BLaER1 treated with 17β-estradiol and CSF1 and Interleukin-3, amounts not matched to agents 10 nM and 100 nM (cell line): Measurements from ENCODE around the gene MRAP2.

Experiments used
- H3K27ac ChIP-seq, 11 experiments: shearing (Covaris generic); formaldehyde crosslinking; 2 replicates each; pipeline ENCODE4 v1.8.1; 2022
- H3K27me3 ChIP-seq, 11 experiments: shearing (Covaris generic); formaldehyde crosslinking; 2 replicates each; pipeline ENCODE4 v1.8.1; 2022
- H3K36me3 ChIP-seq, 11 experiments: shearing (Covaris generic); formaldehyde crosslinking; 2 replicates each; pipeline ENCODE4 v1.8.1; 2022
- H3K4me1 ChIP-seq, 10 experiments: shearing (Covaris generic); formaldehyde crosslinking; 2 replicates each; pipeline ENCODE4 v1.8.1; 2022
- H3K4me2 ChIP-seq, 11 experiments: shearing (Covaris generic); formaldehyde crosslinking; 2 replicates each; pipeline ENCODE4 v1.8.1; 2022
- H3K4me3 ChIP-seq, 10 experiments: shearing (Covaris generic); formaldehyde crosslinking; 2 replicates each; pipeline ENCODE4 v1.8.1; 2022
- H3K9ac ChIP-seq, 11 experiments: shearing (Covaris generic); formaldehyde crosslinking; 2 replicates each; pipeline ENCODE4 v1.8.1; 2022
- H3K9me3 ChIP-seq, 11 experiments: shearing (Covaris generic); formaldehyde crosslinking; replicated peaks in 1 of 11; 2 replicates each; pipeline ENCODE4 v1.8.1; 2022
- H4K20me1 ChIP-seq, 11 experiments: shearing (Covaris generic); formaldehyde crosslinking; 2 replicates each; pipeline ENCODE4 v1.8.1; 2022
- Cebpa-rat ChIP-seq, 11 experiments: shearing (Covaris generic); IDR thresholded peaks; 2 replicates each; pipeline ENCODE4 v1.8.1; 2022

MRAP2 gene

DNA sequence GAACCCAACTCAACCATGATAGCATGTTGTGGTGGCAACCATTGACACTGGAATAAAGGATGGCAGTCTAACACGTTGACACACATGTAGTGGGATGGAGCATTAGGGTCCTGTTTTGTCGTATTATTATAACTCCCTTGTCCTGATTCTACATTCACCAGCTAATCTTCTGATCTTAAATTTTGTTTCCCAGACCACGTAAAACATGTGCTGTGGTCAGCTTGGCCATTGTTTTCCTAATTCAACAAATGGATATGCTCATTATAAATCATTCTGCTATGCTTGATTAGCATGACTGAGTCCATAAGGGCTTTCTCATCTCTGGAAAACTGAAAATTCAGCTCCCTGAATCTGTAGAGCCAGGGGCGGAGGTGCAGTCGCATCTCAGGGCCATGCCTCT lies 15.0 kb downstream of the MRAP2 start:
- no peak for TF ChIP-seq Cebpa-rat (IDR thresholded peaks at IDR 0.05)
- no peaks in the 10 kb centered on the region for H3K27me3 ChIP-seq
- H3K4me2 ChIP-seq, result no peak overlapping the region
- no peaks in the 10 kb centered on the region for H4K20me1 ChIP-seq
- no peak overlapping the region for H3K4me3 ChIP-seq
- H3K9ac ChIP-seq, result no peak overlapping the region
- H3K4me1 ChIP-seq, result peaks cover 0 to 18% (median 12%) of the 10 kb centered on the region in 10 experiments; a peak in 16 of 20 replicates
- no peak overlapping the region for H3K27ac ChIP-seq
- no peaks in the 10 kb centered on the region for H3K36me3 ChIP-seq
- H3K9me3 ChIP-seq, result no peaks in the 10 kb centered on the region

DNA sequence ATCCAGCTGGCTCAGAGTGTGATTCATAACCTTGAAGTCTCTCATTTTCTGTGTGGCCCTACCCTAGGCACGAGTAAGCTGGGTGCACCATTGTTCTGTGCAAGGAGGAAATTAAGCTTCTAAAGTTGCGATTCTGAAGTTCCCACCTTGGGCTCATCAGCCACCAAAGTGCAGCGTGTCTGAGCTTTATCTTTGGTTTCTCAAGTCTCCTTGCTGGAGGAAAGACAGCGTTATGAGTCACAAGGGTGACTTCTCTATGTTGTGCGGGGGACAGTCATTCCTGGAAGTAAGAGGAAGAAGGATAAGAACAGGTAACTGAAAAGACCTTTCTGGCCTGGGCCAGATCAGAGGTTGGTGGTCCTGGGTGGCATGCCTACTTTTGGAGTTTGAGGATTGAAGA lies 16.8 kb downstream of the MRAP2 start:
- Histone ChIP-seq H3K27me3 (no peaks in the 10 kb centered on the region), H3K4me2 (no peak overlapping the region; a peak in 1 of 22 replicates), H3K9me3 (no peaks in the 10 kb centered on the region), H3K4me3 (no peak overlapping the region), H3K36me3 (no peaks in the 10 kb centered on the region), H3K4me1 (peaks cover 0 to 18% (median 12%) of the 10 kb centered on the region in 10 experiments; a peak in 16 of 20 replicates), H3K9ac (no peak overlapping the region), H4K20me1 (no peaks in the 10 kb centered on the region), H3K27ac (no peak overlapping the region)
- TF ChIP-seq Cebpa-rat (IDR thresholded peaks at IDR 0.05), result no peak

DNA sequence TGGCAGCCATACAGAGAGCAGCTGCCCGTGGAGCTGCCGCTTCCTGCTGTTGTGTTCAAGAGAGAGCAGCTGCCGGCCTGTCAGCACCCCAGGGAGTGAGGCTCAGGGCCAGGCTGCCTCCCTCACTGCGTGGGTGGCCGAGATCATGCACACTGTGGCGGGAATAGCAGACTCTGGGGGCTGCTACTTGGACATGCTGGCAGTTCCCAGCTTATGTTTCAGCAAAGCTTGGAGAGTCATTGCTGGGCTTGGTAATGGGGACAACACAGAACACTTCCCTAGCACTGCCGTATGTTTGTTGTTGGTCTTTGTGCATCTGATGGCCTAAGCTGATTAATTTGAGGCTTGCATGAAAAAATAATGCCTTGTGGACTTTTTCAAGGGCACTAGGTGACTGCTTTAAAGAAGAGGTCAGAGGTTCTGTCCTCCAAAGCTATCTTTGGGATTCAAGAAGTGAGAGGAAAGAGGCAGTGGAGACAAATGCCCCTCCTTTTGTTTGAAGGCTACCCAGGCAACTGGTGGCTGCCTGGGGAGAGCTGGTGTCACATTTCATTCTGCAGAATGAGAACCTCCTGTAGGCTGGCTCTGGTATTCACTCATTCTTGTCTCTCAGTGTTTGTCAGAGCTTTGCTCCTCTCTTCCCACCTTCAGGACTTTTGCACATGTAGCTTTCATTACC lies 18.8 kb downstream of the MRAP2 start:
- Histone ChIP-seq H3K9ac (no peak overlapping the region), H3K4me1 (peaks cover 0 to 18% (median 12%) of the 10 kb centered on the region in 10 experiments; a peak in 16 of 20 replicates), H3K27me3 (no peaks in the 10 kb centered on the region), H3K4me3 (no peak overlapping the region), H4K20me1 (no peaks in the 10 kb centered on the region), H3K36me3 (no peaks in the 10 kb centered on the region), H3K27ac (peak overlapping the region in 1 of 11 experiments; percentile 40; a peak in 1 of 22 replicates), H3K4me2 (peak overlapping the region; percentile 24 to 69 (median 62)), H3K9me3 (no peaks in the 10 kb centered on the region)
- TF ChIP-seq Cebpa-rat (IDR thresholded peaks at IDR 0.05), result no peak

DNA sequence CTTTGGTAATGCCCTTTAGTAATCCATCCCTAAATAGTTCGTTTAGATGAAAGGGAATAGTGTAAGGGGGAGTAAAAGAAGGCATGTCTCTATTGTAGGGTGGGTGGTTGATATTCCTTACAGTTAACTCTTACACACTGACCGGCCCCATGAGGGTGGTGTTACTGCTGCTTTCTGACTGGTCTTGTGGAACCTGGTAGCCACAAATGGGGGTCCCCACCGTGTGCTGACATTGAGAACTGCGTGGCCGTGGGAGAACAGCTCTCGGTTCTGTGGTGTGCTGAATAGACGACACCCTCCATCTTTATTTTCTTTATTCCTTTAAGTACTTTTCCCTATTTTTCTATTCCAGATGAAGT lies 19.3 kb downstream of the MRAP2 start:
- Histone ChIP-seq H3K9ac (no peak overlapping the region), H3K36me3 (no peaks in the 10 kb centered on the region), H3K27ac (no peak overlapping the region), H4K20me1 (no peaks in the 10 kb centered on the region), H3K9me3 (no peaks in the 10 kb centered on the region), H3K4me3 (no peak overlapping the region), H3K4me2 (peak overlapping the region in 7 of 11 experiments; percentile 52 to 69 (median 64); a peak in 8 of 22 replicates), H3K27me3 (no peaks in the 10 kb centered on the region), H3K4me1 (peaks cover 0 to 18% (median 12%) of the 10 kb centered on the region in 10 experiments; a peak in 16 of 20 replicates)
- TF ChIP-seq Cebpa-rat (IDR thresholded peaks at IDR 0.05), result no peak

DNA sequence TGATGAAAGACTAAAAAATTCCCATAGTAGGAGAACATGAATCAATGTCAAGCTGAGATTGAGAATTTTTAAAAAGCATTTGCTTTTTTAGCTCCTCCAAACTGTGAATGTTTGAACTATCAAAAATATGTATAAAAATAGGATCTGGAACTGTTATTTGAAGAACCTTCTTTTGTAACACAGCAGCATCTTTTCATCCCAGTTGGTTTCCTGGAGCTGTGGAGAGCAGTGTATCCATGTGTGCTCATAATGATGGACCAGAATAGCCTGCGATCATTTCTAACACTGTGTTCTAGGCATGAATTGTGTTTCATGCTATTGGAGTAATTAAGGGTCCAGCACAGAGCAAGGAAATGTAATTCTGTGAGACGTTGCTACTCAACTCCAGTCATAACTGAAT lies 22.1 kb downstream of the MRAP2 start:
- Histone ChIP-seq H4K20me1 (no peaks in the 10 kb centered on the region), H3K27me3 (no peaks in the 10 kb centered on the region), H3K9ac (no peak overlapping the region), H3K4me1 (peaks cover 0 to 18% (median 12%) of the 10 kb centered on the region in 10 experiments; a peak in 16 of 20 replicates), H3K4me3 (no peak overlapping the region), H3K9me3 (no peaks in the 10 kb centered on the region), H3K27ac (no peak overlapping the region), H3K36me3 (no peaks in the 10 kb centered on the region), H3K4me2 (no peak overlapping the region)
- TF ChIP-seq Cebpa-rat (IDR thresholded peaks at IDR 0.05), result no peak

DNA sequence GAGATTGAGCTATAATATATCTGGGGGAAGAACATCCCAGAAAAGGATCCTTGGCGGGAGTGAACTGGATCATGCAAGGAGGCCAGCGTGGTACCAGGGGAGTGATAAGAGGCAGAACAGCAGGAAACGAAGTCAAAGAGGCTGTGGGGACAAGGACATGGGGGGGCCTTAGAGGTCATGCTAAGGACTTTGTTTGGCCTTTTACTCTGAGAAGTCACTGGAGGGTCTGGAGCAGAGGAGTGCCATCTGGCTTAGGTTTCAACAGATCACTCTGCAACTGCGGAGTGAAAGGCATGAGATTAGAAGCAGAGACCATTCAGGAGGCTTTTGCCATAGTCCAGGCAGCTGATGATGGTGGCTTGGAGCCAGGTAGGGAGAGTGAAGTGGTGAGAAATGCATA lies 24.3 kb downstream of the MRAP2 start:
- H3K9me3 ChIP-seq, result no peaks in the 10 kb centered on the region
- no peak overlapping the region for H3K4me3 ChIP-seq
- H3K9ac ChIP-seq, result no peak overlapping the region
- H4K20me1 ChIP-seq, result no peaks in the 10 kb centered on the region
- no peak overlapping the region for H3K27ac ChIP-seq
- no peak overlapping the region for H3K4me2 ChIP-seq
- no peaks in the 10 kb centered on the region for H3K27me3 ChIP-seq
- H3K36me3 ChIP-seq, result no peaks in the 10 kb centered on the region
- TF ChIP-seq Cebpa-rat (IDR thresholded peaks at IDR 0.05), result no peak
- H3K4me1 ChIP-seq, result peaks cover 0 to 1% (median 0%) of the 10 kb centered on the region in 10 experiments; a peak in 5 of 20 replicates

DNA sequence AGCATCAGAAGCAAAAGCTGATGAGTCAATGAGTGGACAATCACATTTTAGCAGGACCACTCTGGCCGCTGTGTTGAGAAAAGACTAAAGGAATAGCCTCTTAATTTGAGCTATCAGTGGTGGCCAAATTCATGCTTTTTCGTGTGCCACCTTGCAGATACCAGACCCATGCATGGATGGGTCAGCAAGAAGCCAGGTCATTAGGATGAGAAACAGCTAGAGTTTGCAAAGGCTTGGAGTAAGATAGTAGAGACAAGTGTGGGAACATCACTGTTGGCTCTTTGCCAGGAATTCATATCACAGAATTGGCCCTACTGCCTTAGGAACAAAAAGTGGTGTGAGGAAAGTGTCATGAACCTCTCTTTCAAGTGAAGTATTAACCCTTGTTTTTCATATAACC lies 25.5 kb downstream of the MRAP2 start:
- Histone ChIP-seq H4K20me1 (no peaks in the 10 kb centered on the region), H3K4me2 (no peak overlapping the region), H3K27me3 (no peaks in the 10 kb centered on the region), H3K9me3 (no peaks in the 10 kb centered on the region), H3K4me1 (no peaks in the 10 kb centered on the region), H3K9ac (no peak overlapping the region), H3K36me3 (no peaks in the 10 kb centered on the region), H3K4me3 (no peak overlapping the region), H3K27ac (no peak overlapping the region)
- TF ChIP-seq Cebpa-rat (IDR thresholded peaks at IDR 0.05), result no peak

DNA sequence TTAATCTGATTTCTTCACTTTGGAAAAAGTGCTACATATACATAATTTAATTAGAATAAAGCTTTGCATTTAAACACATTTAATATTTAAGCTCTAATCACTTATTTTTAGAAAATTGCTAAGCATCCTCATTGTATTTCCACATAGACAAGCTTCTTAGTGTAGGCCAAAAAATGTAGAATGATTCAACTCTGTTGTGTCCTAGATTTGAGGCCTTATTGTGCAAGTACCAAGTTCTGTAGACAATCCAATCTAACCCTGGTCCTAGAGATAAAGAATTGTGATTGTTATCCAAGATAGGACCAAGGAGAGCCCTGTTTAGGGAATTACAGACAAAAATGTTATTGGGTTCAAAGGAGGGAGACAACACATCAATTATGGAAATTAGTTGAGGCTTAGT lies 27.6 kb downstream of the MRAP2 start:
- H3K4me1 ChIP-seq, result no peaks in the 10 kb centered on the region
- no peak overlapping the region for H3K4me3 ChIP-seq
- H3K4me2 ChIP-seq, result no peak overlapping the region
- no peaks in the 10 kb centered on the region for H3K36me3 ChIP-seq
- no peaks in the 10 kb centered on the region for H3K9me3 ChIP-seq
- no peak for TF ChIP-seq Cebpa-rat (IDR thresholded peaks at IDR 0.05)
- H3K27ac ChIP-seq, result no peak overlapping the region
- H4K20me1 ChIP-seq, result no peaks in the 10 kb centered on the region
- H3K27me3 ChIP-seq, result no peaks in the 10 kb centered on the region
- H3K9ac ChIP-seq, result no peak overlapping the region

DNA sequence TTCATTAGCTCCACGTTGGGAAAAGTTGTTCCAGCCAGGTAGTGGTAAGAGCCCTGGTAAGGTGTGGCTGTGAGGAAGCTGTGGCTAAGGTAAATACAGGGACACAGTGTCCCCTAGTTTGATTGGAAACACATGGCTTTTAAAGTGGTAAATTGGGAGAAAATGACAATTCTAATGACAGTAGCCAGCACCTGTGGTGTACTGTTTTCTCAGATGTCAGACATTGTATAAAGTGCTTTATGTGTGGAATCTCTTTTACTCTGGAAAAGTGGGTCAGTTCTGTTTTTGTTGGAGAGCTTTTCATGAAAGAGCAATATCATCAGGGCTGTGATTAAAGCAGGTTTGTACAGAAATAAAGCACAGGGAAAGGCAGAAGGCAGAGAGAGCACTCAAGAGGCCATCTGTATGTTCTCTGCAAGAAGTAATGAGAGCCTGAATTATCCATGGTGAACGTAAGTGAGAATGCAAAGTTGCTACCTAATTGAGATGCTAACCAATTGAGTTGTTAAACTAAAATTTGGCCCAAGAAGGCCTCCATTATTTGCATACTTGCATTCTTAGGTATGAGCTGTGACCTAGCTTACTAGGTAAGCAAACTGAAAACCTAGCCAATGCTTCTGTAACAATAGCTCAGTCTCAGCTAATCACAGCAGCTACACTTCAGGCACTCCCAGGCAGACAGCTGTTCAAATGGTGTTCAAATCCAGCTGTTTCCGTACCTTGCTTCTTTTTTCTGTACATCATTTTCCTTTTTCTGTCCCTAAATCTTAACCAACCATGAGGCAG lies 28.2 kb downstream of the MRAP2 start:
- TF ChIP-seq Cebpa-rat (IDR thresholded peaks at IDR 0.05), result no peak
- no peak overlapping the region for H3K9ac ChIP-seq
- no peak overlapping the region for H3K4me3 ChIP-seq
- H3K36me3 ChIP-seq, result no peaks in the 10 kb centered on the region
- no peaks in the 10 kb centered on the region for H4K20me1 ChIP-seq
- H3K4me1 ChIP-seq, result no peaks in the 10 kb centered on the region
- no peak overlapping the region for H3K27ac ChIP-seq
- H3K27me3 ChIP-seq, result no peaks in the 10 kb centered on the region
- H3K9me3 ChIP-seq, result no peaks in the 10 kb centered on the region
- no peak overlapping the region for H3K4me2 ChIP-seq
